GM12891 (cell line): ENCODE results near the gene CHAD.

Experiments used
- POLR2A ChIP-seq: IDR thresholded peaks from 2 replicates; pipeline ENCODE4 v1.6.1; 2011; ENCODE audit warnings: low read depth, low read length, control low read depth
- POLR2AphosphoS5 ChIP-seq: IDR thresholded peaks from 2 replicates; pipeline ENCODE4 v1.6.1; 2011; ENCODE audit warnings: low read depth, low read length, control low read depth
- POU2F2 ChIP-seq: IDR thresholded peaks from 2 replicates; pipeline ENCODE4 v1.6.1; 2011; ENCODE audit warnings: low read depth, mild to moderate bottlenecking, control low read depth, low read length, moderate library complexity
- TAF1 ChIP-seq: IDR thresholded peaks from 2 replicates; pipeline ENCODE4 v1.6.1; 2011; ENCODE audit warnings: low read depth, low read length, control low read depth

DNA sequence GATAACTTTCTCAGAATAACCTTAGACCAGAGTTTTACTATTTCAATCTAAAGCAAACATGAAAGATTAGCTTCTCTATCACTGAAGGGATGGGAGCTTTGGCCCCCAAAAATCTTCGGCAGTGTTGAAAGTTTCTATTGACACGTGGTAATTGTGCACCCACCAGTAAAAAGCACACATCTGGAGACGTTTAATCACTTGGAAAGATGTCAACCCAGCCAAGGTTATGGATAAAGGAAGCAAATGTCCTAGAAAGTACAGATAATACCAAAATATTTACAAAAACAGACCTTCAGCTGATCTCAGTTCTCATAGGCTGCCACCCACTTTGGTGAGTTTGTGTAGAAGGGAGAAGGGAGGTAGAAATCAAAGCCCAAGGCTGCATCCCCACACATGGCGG, 44.8 kb upstream of the CHAD start:
- TF ChIP-seq POLR2A (no peak), TAF1 (no peak), POLR2AphosphoS5 (no peak), POU2F2 (no peak)
